ENCODE data around the gene ZNF451. TPM values are rescaled to one million over a fixed set of nuclear protein-coding genes. Genes with fewer than 3 reads are reported as not detected.

The ZNF451 gene
- total and polyA plus RNA-seq, 2 donors (not counting 3 experiments of a cell fraction or from before 2014, with no cell fraction given) = 9.9 to 64.4 TPM

- ChIA-PET CTCF (no interaction called here), POLR2A (no interaction called here)
- no peak overlapping the region for H3K4me2 ChIP-seq (ENCODE audit: insufficient read depth, low read length)
- no peak overlapping the region for H3K27ac ChIP-seq (ENCODE audit: insufficient read depth, low read depth, low read length)
- no peak overlapping the region for H3K9ac ChIP-seq (replicated peaks; ENCODE audit: extremely low read depth, insufficient read depth, low read length)
- dilution Hi-C loops (cut with MboI; ENCODE audit: extremely low pct_ligation_motif_present, low sequenced_read_pairs) (no loop called here), intact Hi-C loops (cut with micrococcal nuclease) (loop anchor here (5.0 kb wide), 2 partner anchors 33 to 183 kb away; no protein-coding TSS in a partner anchor)
- H3K9me1 ChIP-seq (replicated peaks; ENCODE audit: control insufficient read depth, extremely low read depth, insufficient read depth, low read length) = no peaks in the 10 kb centered on the region
- H3K36me3 ChIP-seq (ENCODE audit: control insufficient read depth in 2 of 2, extremely low read depth in 1 of 2, insufficient read depth in 2 of 2, low read length in 2 of 2) = no peaks in the 10 kb centered on the region
- TF ChIP-seq EZH2 (IDR thresholded peaks at IDR 0.05; ENCODE audit: borderline replicate concordance, low read depth, low read length, severe bottlenecking) = no peak
- no peak for TF ChIP-seq JUN (IDR thresholded peaks at IDR 0.05; ENCODE audit: borderline replicate concordance, insufficient read depth, insufficient read length, low read depth)
- TF ChIP-seq FOS (IDR thresholded peaks at IDR 0.05; ENCODE audit: borderline replicate concordance, insufficient read depth, low read length) = peak; percentile 29
- DNase-seq (ENCODE audit: low read depth, low spot score) (no peak), FAIRE-seq (peak; percentile 70)
- no TSS peak for BruUV-seq (replicated peaks)
- H3K79me2 ChIP-seq (ENCODE audit: control insufficient read depth, insufficient read depth, low read length) = no peaks in the 10 kb centered on the region
- no peaks in the 10 kb centered on the region for H3K9me3 ChIP-seq (replicated peaks; ENCODE audit: control insufficient read depth, insufficient read depth, low read length)
- no peaks in the 10 kb centered on the region for H3K27me3 ChIP-seq (ENCODE audit: control insufficient read depth in 2 of 2, insufficient read depth in 2 of 2, low read length in 2 of 2)
- H3K4me1 ChIP-seq (ENCODE audit: control insufficient read depth, extremely low read depth, insufficient read depth, low read length) = peaks cover 5% of the 10 kb centered on the region
- H3K4me3 ChIP-seq (replicated peaks in 1 of 3; ENCODE audit: insufficient read depth in 1 of 3, low read depth in 1 of 3, low read length in 3 of 3) = no peak overlapping the region
- no peak overlapping the region for H2AFZ ChIP-seq (ENCODE audit: low read depth, low read length)
- no peaks in the 10 kb centered on the region for H4K20me1 ChIP-seq (replicated peaks; ENCODE audit: control insufficient read depth, extremely low read depth, insufficient read depth, low read length)
These were observed 4.5 kb upstream of the ZNF451 start for GRCh38 chr6:57085471-57085870.

- Histone ChIP-seq H3K4me2 (ENCODE audit: insufficient read depth, low read length) (no peak overlapping the region), H3K9me3 (replicated peaks; ENCODE audit: control insufficient read depth, insufficient read depth, low read length) (no peaks in the 10 kb centered on the region), H4K20me1 (replicated peaks; ENCODE audit: control insufficient read depth, extremely low read depth, insufficient read depth, low read length) (no peaks in the 10 kb centered on the region), H3K4me1 (ENCODE audit: control insufficient read depth, extremely low read depth, insufficient read depth, low read length) (peaks cover 11% of the 10 kb centered on the region), H3K36me3 (ENCODE audit: control insufficient read depth in 2 of 2, extremely low read depth in 1 of 2, insufficient read depth in 2 of 2, low read length in 2 of 2) (no peaks in the 10 kb centered on the region), H3K27me3 (ENCODE audit: control insufficient read depth in 2 of 2, insufficient read depth in 2 of 2, low read length in 2 of 2) (no peaks in the 10 kb centered on the region), H3K27ac (ENCODE audit: insufficient read depth, low read depth, low read length) (no peak overlapping the region), H3K4me3 (replicated peaks in 1 of 3; ENCODE audit: insufficient read depth in 1 of 3, low read depth in 1 of 3, low read length in 3 of 3) (no peak overlapping the region), H2AFZ (ENCODE audit: low read depth, low read length) (no peak overlapping the region), H3K9me1 (replicated peaks; ENCODE audit: control insufficient read depth, extremely low read depth, insufficient read depth, low read length) (no peaks in the 10 kb centered on the region), H3K9ac (replicated peaks; ENCODE audit: extremely low read depth, insufficient read depth, low read length) (no peak overlapping the region), H3K79me2 (ENCODE audit: control insufficient read depth, insufficient read depth, low read length) (peaks cover 6% of the 10 kb centered on the region)
- no peak for TF ChIP-seq MAX (IDR thresholded peaks at IDR 0.05; ENCODE audit: insufficient read depth, insufficient read length)
- TF ChIP-seq JUN (IDR thresholded peaks at IDR 0.05; ENCODE audit: borderline replicate concordance, insufficient read depth, insufficient read length, low read depth) = no peak
- no peak for TF ChIP-seq MYC (IDR thresholded peaks at IDR 0.05; ENCODE audit: low read depth, low read length)
- TF ChIP-seq POLR2A (IDR thresholded peaks at IDR 0.05; ENCODE audit: low read depth, low read length) = no peak
- TF ChIP-seq, protein P1, sequence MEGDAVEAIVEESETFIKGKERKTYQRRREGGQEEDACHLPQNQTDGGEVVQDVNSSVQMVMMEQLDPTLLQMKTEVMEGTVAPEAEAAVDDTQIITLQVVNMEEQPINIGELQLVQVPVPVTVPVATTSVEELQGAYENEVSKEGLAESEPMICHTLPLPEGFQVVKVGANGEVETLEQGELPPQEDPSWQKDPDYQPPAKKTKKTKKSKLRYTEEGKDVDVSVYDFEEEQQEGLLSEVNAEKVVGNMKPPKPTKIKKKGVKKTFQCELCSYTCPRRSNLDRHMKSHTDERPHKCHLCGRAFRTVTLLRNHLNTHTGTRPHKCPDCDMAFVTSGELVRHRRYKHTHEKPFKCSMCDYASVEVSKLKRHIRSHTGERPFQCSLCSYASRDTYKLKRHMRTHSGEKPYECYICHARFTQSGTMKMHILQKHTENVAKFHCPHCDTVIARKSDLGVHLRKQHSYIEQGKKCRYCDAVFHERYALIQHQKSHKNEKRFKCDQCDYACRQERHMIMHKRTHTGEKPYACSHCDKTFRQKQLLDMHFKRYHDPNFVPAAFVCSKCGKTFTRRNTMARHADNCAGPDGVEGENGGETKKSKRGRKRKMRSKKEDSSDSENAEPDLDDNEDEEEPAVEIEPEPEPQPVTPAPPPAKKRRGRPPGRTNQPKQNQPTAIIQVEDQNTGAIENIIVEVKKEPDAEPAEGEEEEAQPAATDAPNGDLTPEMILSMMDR (IDR thresholded peaks at IDR 0.05; ENCODE audit: extremely low read depth in 1 of 2, insufficient read depth in 1 of 2, low read depth in 1 of 2, low read length in 2 of 2) = no peak
- TF ChIP-seq FOS (IDR thresholded peaks at IDR 0.05; ENCODE audit: borderline replicate concordance, insufficient read depth, low read length) = no peak
- no peak for TF ChIP-seq GATA2 (IDR thresholded peaks at IDR 0.05; ENCODE audit: insufficient read depth, insufficient read length, low read depth, low read length)
- no peak for TF ChIP-seq EZH2 (IDR thresholded peaks at IDR 0.05; ENCODE audit: borderline replicate concordance, low read depth, low read length, severe bottlenecking)
- intact Hi-C loops (cut with micrococcal nuclease) = loop anchor here (5.0 kb wide), 2 partner anchors 35 to 185 kb away; no protein-coding TSS in a partner anchor
- no peak for FAIRE-seq
- ChIA-PET POLR2A (no interaction called here), CTCF (no interaction called here)
- no peak for DNase-seq (ENCODE audit: low read depth, low spot score)
- dilution Hi-C loops (cut with MboI; ENCODE audit: extremely low pct_ligation_motif_present, low sequenced_read_pairs) = no loop called here
- no TSS peak for BruUV-seq (replicated peaks)
These were observed 3.1 kb upstream of the ZNF451 start for GRCh38 chr6:57086843-57087242.
